Parathyroid adenoma (tissue), 2 donors: ENCODE measurements around the gene CD44.
A peak's percentile ranks its signal among the peaks of the same experiment; 100 is the strongest.

Source experiments
- H2AFZ ChIP-seq: fragments of 300-600 bp; sonication (generic); one replicate; pipeline ENCODE4 v1.7.0; 2017; ENCODE audit warnings: antibody characterized with exemption, mild to moderate bottlenecking
- H3K27ac ChIP-seq: fragments of 300-600 bp; sonication (generic); one replicate; pipeline ENCODE4 v1.7.0; 2017
- H3K27me3 ChIP-seq: fragments of 300-600 bp; sonication (generic); one replicate; pipeline ENCODE4 v1.7.0; 2017; ENCODE audit warnings: low read length; ENCODE audit not compliant: control insufficient read depth, insufficient read depth
- H3K36me3 ChIP-seq: fragments of 300-600 bp; sonication (generic); one replicate; pipeline ENCODE4 v1.7.0; 2017; ENCODE audit warnings: low read length; ENCODE audit not compliant: control insufficient read depth, insufficient read depth
- H3K4me1 ChIP-seq: fragments of 300-600 bp; sonication (generic); one replicate; pipeline ENCODE4 v1.7.0; 2017; ENCODE audit warnings: control low read depth
- H3K4me2 ChIP-seq: fragments of 300-600 bp; sonication (generic); one replicate; pipeline ENCODE4 v1.7.0; 2017; ENCODE audit warnings: low read length
- H3K4me3 ChIP-seq: fragments of 300-600 bp; sonication (generic); one replicate; pipeline ENCODE4 v1.7.0; 2017; ENCODE audit warnings: low read depth, low read length
- H3K79me2 ChIP-seq: fragments of 300-600 bp; sonication (generic); one replicate; pipeline ENCODE4 v1.7.0; 2017; ENCODE audit warnings: control low read depth
- H3K9ac ChIP-seq: fragments of 300-600 bp; sonication (generic); one replicate; pipeline ENCODE4 v1.7.0; 2017; ENCODE audit warnings: mild to moderate bottlenecking
- H3K9me3 ChIP-seq: fragments of 300-600 bp; sonication (generic); one replicate; pipeline ENCODE4 v1.7.0; 2017; ENCODE audit warnings: low read length; ENCODE audit not compliant: control insufficient read depth
- TF ChIP-seq, protein P1 (sequence below): fragments of 300-600 bp; sonication (generic); IDR thresholded peaks from one replicate; pipeline ENCODE4 v1.7.0; 2017; ENCODE audit warnings: antibody characterized with exemption, mild to moderate bottlenecking
- donor health status: primary hyperparathyroidism.

The CD44 gene

DNA sequence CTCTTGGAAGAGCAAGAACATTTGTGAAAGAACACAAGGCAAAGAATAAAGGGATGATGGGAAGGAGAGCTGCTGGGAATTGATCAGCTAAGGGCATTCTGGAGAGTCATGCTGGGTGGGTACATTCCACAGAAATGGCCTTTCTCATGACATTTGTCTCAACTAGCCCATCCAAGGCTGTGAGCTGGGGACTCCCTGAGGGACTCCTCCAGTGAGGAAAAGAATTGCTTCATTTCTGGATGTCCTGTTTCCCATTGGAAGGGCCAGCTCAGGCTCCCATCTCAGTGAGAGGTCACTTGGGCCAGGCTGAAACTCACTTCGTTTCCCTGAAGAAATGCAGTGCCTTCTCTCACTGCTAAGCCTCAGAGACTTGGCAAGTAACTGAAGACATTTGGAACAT, 106.8 kb downstream of the CD44 start:
- no peak overlapping the region for H2AFZ ChIP-seq
- H3K4me3 ChIP-seq = no peak overlapping the region
- H3K4me2 ChIP-seq = no peak overlapping the region
- H3K79me2 ChIP-seq = no peaks in the 10 kb centered on the region
- H3K4me1 ChIP-seq = no peaks in the 10 kb centered on the region
- TF ChIP-seq, protein P1, sequence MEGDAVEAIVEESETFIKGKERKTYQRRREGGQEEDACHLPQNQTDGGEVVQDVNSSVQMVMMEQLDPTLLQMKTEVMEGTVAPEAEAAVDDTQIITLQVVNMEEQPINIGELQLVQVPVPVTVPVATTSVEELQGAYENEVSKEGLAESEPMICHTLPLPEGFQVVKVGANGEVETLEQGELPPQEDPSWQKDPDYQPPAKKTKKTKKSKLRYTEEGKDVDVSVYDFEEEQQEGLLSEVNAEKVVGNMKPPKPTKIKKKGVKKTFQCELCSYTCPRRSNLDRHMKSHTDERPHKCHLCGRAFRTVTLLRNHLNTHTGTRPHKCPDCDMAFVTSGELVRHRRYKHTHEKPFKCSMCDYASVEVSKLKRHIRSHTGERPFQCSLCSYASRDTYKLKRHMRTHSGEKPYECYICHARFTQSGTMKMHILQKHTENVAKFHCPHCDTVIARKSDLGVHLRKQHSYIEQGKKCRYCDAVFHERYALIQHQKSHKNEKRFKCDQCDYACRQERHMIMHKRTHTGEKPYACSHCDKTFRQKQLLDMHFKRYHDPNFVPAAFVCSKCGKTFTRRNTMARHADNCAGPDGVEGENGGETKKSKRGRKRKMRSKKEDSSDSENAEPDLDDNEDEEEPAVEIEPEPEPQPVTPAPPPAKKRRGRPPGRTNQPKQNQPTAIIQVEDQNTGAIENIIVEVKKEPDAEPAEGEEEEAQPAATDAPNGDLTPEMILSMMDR = no peak
- no peak overlapping the region for H3K9ac ChIP-seq
- no peaks in the 10 kb centered on the region for H3K36me3 ChIP-seq
- H3K27ac ChIP-seq = no peak overlapping the region
- no peaks in the 10 kb centered on the region for H3K27me3 ChIP-seq
- H3K9me3 ChIP-seq = no peaks in the 10 kb centered on the region

DNA sequence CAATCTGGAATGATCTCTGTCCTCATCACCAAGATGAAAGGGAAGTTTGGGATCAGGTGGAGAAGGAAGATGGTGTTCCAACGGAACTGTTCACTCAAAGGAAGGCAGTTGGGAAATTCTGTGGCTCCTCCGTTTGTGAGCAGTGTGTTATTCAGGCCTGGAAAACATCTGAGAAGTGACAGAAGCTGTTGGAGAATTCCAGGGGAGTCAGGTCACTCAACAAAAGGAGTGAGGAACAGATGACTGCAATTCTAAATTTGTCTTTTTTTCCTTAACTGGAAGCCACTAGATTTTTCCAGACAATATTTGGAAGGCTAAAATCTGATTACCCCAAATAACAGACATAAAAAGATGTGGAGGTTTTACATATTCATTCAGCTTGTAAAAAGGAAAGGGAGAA, 107.8 kb downstream of the CD44 start:
- Histone ChIP-seq H3K36me3 (no peaks in the 10 kb centered on the region), H3K9ac (no peak overlapping the region), H3K4me1 (no peaks in the 10 kb centered on the region), H3K9me3 (no peaks in the 10 kb centered on the region), H3K27ac (no peak overlapping the region), H3K4me2 (no peak overlapping the region), H2AFZ (peak overlapping the region; percentile 22), H3K4me3 (no peak overlapping the region), H3K79me2 (no peaks in the 10 kb centered on the region), H3K27me3 (no peaks in the 10 kb centered on the region)
- TF ChIP-seq, protein P1 = no peak

DNA sequence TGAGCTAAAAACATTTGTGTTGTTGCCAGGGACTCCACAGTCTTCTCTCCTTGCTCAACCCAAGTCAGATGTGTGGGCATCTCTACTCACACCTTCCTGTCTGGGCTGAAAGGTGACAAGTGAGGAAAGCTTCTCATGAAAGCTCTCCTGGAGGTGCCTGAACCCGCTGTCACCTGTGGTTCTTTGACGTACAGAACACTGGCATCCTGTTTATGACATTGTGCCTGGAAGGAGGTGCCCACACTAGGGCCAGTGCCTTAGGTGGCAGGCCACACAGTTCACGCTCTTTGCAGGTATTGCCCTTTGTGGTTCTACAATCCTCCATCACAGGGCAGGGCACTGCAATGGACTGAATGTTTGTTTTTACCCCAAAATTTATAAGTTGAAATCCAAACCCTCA, 108.5 kb downstream of the CD44 start:
- Histone ChIP-seq H3K9ac (no peak overlapping the region), H3K36me3 (no peaks in the 10 kb centered on the region), H3K79me2 (no peaks in the 10 kb centered on the region), H3K4me2 (no peak overlapping the region), H2AFZ (no peak overlapping the region), H3K9me3 (no peaks in the 10 kb centered on the region), H3K4me3 (no peak overlapping the region), H3K4me1 (no peaks in the 10 kb centered on the region), H3K27me3 (no peaks in the 10 kb centered on the region), H3K27ac (no peak overlapping the region)
- TF ChIP-seq, protein P1 = no peak

DNA sequence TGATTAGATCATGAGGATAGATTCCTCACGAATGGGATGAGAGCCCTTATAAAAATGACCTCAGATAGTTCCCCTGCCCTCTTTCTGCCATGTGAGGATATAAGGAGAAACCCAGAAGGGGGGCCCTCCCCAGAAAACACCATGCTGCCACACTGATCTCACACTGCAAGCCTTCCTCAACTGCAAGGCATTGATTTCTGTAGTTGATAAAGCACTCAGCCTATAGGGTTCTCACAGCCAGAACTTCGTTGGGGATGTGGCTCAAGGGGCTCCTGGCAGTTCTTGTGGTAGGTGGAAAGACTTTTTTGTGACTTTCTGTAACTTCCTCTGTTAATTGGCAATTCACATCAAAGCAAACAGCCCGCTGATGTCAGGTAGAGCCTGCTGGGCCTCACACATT, 108.9 kb downstream of the CD44 start:
- TF ChIP-seq, protein P1 = no peak
- no peak overlapping the region for H2AFZ ChIP-seq
- H3K4me3 ChIP-seq = no peak overlapping the region
- H3K9me3 ChIP-seq = no peaks in the 10 kb centered on the region
- H3K4me2 ChIP-seq = no peak overlapping the region
- H3K9ac ChIP-seq = no peak overlapping the region
- no peaks in the 10 kb centered on the region for H3K36me3 ChIP-seq
- H3K27me3 ChIP-seq = no peaks in the 10 kb centered on the region
- no peaks in the 10 kb centered on the region for H3K4me1 ChIP-seq
- H3K79me2 ChIP-seq = no peaks in the 10 kb centered on the region
- H3K27ac ChIP-seq = no peak overlapping the region

DNA sequence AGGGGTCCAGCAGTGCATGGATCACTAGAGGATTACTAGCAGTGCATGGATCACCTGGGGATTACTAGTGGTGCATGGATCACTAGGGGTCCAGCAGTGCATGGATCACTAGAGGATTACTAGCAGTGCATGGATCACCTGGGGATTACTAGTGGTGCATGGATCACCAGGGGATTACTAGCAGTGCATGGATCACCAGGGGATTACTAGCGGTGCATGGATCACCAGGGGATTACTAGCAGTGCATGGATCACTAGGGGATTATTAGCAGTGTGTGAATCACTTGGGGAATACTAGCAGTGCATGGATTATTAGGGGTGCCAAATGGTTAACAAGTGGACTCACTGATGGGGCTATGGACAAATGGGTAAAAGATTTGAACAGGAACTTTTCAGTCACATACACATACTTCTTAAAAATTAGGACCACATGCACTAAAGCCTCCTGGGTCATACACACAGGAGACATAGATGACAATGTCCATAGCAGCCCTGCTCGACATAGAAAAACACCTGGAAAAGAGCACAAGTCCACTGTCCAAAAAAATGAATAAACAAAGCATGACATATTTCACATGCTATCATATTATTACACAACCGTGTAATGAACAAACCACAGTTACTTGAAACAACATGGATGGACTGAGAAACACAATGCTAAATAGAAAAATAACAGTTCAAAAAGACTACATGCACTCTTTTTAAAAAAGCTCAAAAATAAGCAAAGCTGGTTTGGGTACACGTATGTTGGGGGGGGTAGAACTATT, 109.8 kb downstream of the CD44 start:
- Histone ChIP-seq H2AFZ (no peak overlapping the region), H3K9me3 (no peaks in the 10 kb centered on the region), H3K27ac (no peak overlapping the region), H3K9ac (no peak overlapping the region), H3K4me1 (no peaks in the 10 kb centered on the region), H3K79me2 (no peaks in the 10 kb centered on the region), H3K27me3 (no peaks in the 10 kb centered on the region), H3K36me3 (no peaks in the 10 kb centered on the region), H3K4me2 (no peak overlapping the region), H3K4me3 (no peak overlapping the region)
- TF ChIP-seq, protein P1 = no peak
